COLO829 (cell line): ENCODE measurements around the gene MIER1.
"Not testable (repeated sequence)": the region's sequence is repeated elsewhere in the genome, so short reads cannot be mapped to it uniquely, and the experiment has no call there.

Experiments
- DNase-seq: peaks from one replicate; pipeline ENCODE4 v3.0.0; 2012; ENCODE audit warnings: low spot score

The MIER1 gene

GRCh38 chr1:66924756-66925557 lies at the start of gene MIER1, which contains the start of gene DNAI4:
Gene MIER1 (plus strand): TSS chr1:66924990. CDS start chr1:66925029, 39 bp downstream.
Gene DNAI4 (minus strand): TSS chr1:66924856. CDS start chr1:66924831, 25 bp downstream.
- peak; percentile 95 for DNase-seq

GRCh38 chr1:66876664-66877063 lies 48.1 kb upstream of the MIER1 start:
- no peak for DNase-seq

GRCh38 chr1:66889030-66889429 lies 35.8 kb upstream of the MIER1 start:
- DNase-seq, result no peak

- no peak for DNase-seq
These were observed 34.2 kb upstream of the MIER1 start for GRCh38 chr1:66890621-66891020.

- no peak for DNase-seq
These were observed 31.1 kb upstream of the MIER1 start for GRCh38 chr1:66893712-66894111.

GRCh38 chr1:66915203-66915602 lies 9.6 kb upstream of the MIER1 start:
- not testable (repeated sequence) for DNase-seq

- DNase-seq, result peak; percentile 40
These were observed 8.5 kb upstream of the MIER1 start for GRCh38 chr1:66916320-66916719.

- no peak for DNase-seq
These were observed 7.3 kb upstream of the MIER1 start for GRCh38 chr1:66917476-66917875.

- no peak for DNase-seq
These were observed 5.7 kb upstream of the MIER1 start for GRCh38 chr1:66919063-66919462.

- DNase-seq, result no peak
These were observed 5.0 kb upstream of the MIER1 start for GRCh38 chr1:66919828-66920227.

GRCh38 chr1:66920543-66920942 lies 4.2 kb upstream of the MIER1 start:
- DNase-seq, result no peak

- DNase-seq, result no peak
These were observed 744 bp downstream of the MIER1 start for GRCh38 chr1:66925558-66925910.

GRCh38 chr1:66925944-66926343 lies 1.2 kb downstream of the MIER1 start:
- no peak for DNase-seq

GRCh38 chr1:66927528-66927927 lies 2.7 kb downstream of the MIER1 start:
- no peak for DNase-seq

GRCh38 chr1:66929146-66929688 lies 4.4 kb downstream of the MIER1 start:
- DNase-seq, result no peak

GRCh38 chr1:66929691-66929998 lies 4.9 kb downstream of the MIER1 start:
- DNase-seq, result no peak

- peak; percentile 50 for DNase-seq
These were observed 5.4 kb downstream of the MIER1 start for GRCh38 chr1:66929999-66930822.

GRCh38 chr1:66930823-66931174 lies 6.0 kb downstream of the MIER1 start:
- DNase-seq, result no peak

GRCh38 chr1:66931590-66931989 lies 6.8 kb downstream of the MIER1 start:
- no peak for DNase-seq

- DNase-seq, result no peak
These were observed 7.5 kb downstream of the MIER1 start for GRCh38 chr1:66932291-66932690.

- no peak for DNase-seq
These were observed 9.3 kb downstream of the MIER1 start for GRCh38 chr1:66933887-66934700.

GRCh38 chr1:66937529-66938234 lies 12.9 kb downstream of the MIER1 start:
- no peak for DNase-seq
